ENCODE data around the gene PAX3. TPM values are rescaled to one million over a fixed set of nuclear protein-coding genes. Genes with fewer than 3 reads are reported as not detected.

Gene PAX3
- total and polyA plus RNA-seq, 2 experiments from 2014 or later = not detected

GRCh38 chr2:222304737-222305515 lies 6.1 kb upstream of the PAX3 start:
- H3K9me3 ChIP-seq (ENCODE audit: low read depth) = no peaks in the 10 kb centered on the region
- 10 to 13% methylated on average over 36 to 39 of the region's 39 CpGs for WGBS, 2 experiments (ENCODE audit: low coverage in 1 of 2, low lambda C conversion rate in 2 of 2, missing lambda C conversion rate in 2 of 2)
- H3K4me2 ChIP-seq (ENCODE audit: unreplicated experiment) = peak overlapping the region; percentile 81
- TF ChIP-seq EZH2phosphoT487 (IDR thresholded peaks at IDR 0.05; ENCODE audit: insufficient read depth, low read depth) (0 out of 2 replicates have a peak, but pooled peaks have one; percentile 52), EZH2 (IDR thresholded peaks at IDR 0.05; ENCODE audit: insufficient read depth, poor library complexity, severe bottlenecking) (peak; percentile 89)
- H3K27ac ChIP-seq = no peak overlapping the region
- no peaks in the 10 kb centered on the region for H3K4me1 ChIP-seq (ENCODE audit: insufficient read depth)
- H3K4me3 ChIP-seq = peak overlapping the region; percentile 16; the same call in 1 of the 2 replicates
- no peak for DNase-seq
- no peaks in the 10 kb centered on the region for H3K9me2 ChIP-seq (ENCODE audit: insufficient read depth)
- in situ Hi-C loops (cut with MboI) = no loop called here
- H3K79me2 ChIP-seq (ENCODE audit: insufficient read depth) = no peaks in the 10 kb centered on the region
- H2AFZ ChIP-seq = no peak overlapping the region
- H3K27me3 ChIP-seq (replicated peaks; ENCODE audit: insufficient read depth) = peaks cover 100% of the 10 kb centered on the region
- H3K9ac ChIP-seq = no peak overlapping the region
- H3K36me3 ChIP-seq (ENCODE audit: low read depth) = no peaks in the 10 kb centered on the region
- no peaks in the 10 kb centered on the region for H4K20me1 ChIP-seq (ENCODE audit: insufficient read depth)
- no peaks in the 10 kb centered on the region for H3F3A ChIP-seq (ENCODE audit: insufficient read depth)

- H3K4me2 ChIP-seq (ENCODE audit: unreplicated experiment) = no peak overlapping the region
- no peak overlapping the region for H3K27ac ChIP-seq
- peaks cover 100% of the 10 kb centered on the region for H3K27me3 ChIP-seq (replicated peaks; ENCODE audit: insufficient read depth)
- no peaks in the 10 kb centered on the region for H3F3A ChIP-seq (ENCODE audit: insufficient read depth)
- H3K9me3 ChIP-seq (ENCODE audit: low read depth) = no peaks in the 10 kb centered on the region
- H3K9ac ChIP-seq = no peak overlapping the region
- H2AFZ ChIP-seq = no peak overlapping the region
- no peaks in the 10 kb centered on the region for H3K79me2 ChIP-seq (ENCODE audit: insufficient read depth)
- WGBS, 2 experiments (ENCODE audit: low coverage in 1 of 2, low lambda C conversion rate in 2 of 2, missing lambda C conversion rate in 2 of 2) = 10 to 13% methylated on average over 36 to 38 of the region's 38 CpGs
- H3K4me3 ChIP-seq = no peak overlapping the region
- DNase-seq = no peak
- H3K9me2 ChIP-seq (ENCODE audit: insufficient read depth) = no peaks in the 10 kb centered on the region
- in situ Hi-C loops (cut with MboI) = no loop called here
- H3K4me1 ChIP-seq (ENCODE audit: insufficient read depth) = no peaks in the 10 kb centered on the region
- TF ChIP-seq EZH2phosphoT487 (IDR thresholded peaks at IDR 0.05; ENCODE audit: insufficient read depth, low read depth) (no peak; the same call in none of the 2 replicates), EZH2 (IDR thresholded peaks at IDR 0.05; ENCODE audit: insufficient read depth, poor library complexity, severe bottlenecking) (peak; percentile 17)
- H4K20me1 ChIP-seq (ENCODE audit: insufficient read depth) = no peaks in the 10 kb centered on the region
- H3K36me3 ChIP-seq (ENCODE audit: low read depth) = no peaks in the 10 kb centered on the region
Observed at GRCh38 chr2:222303828-222304736, 5.3 kb upstream of the PAX3 start.

- TF ChIP-seq EZH2 (IDR thresholded peaks at IDR 0.05; ENCODE audit: insufficient read depth, poor library complexity, severe bottlenecking) (peak; percentile 78), EZH2phosphoT487 (IDR thresholded peaks at IDR 0.05; ENCODE audit: insufficient read depth, low read depth) (no peak)
- H3K27me3 ChIP-seq (replicated peaks; ENCODE audit: insufficient read depth) = peaks cover 100% of the 10 kb centered on the region
- H3K9me2 ChIP-seq (ENCODE audit: insufficient read depth) = no peaks in the 10 kb centered on the region
- H3K4me2 ChIP-seq (ENCODE audit: unreplicated experiment) = no peak overlapping the region
- H2AFZ ChIP-seq = no peak overlapping the region
- no peaks in the 10 kb centered on the region for H3F3A ChIP-seq (ENCODE audit: insufficient read depth)
- H3K27ac ChIP-seq = no peak overlapping the region
- H3K4me1 ChIP-seq (ENCODE audit: insufficient read depth) = no peaks in the 10 kb centered on the region
- no peaks in the 10 kb centered on the region for H3K79me2 ChIP-seq (ENCODE audit: insufficient read depth)
- no peaks in the 10 kb centered on the region for H4K20me1 ChIP-seq (ENCODE audit: insufficient read depth)
- WGBS, 2 experiments (ENCODE audit: low coverage in 1 of 2, low lambda C conversion rate in 2 of 2, missing lambda C conversion rate in 2 of 2) = 17 to 18% methylated on average over 24 of the region's 24 CpGs
- no peak for DNase-seq
- no peaks in the 10 kb centered on the region for H3K36me3 ChIP-seq (ENCODE audit: low read depth)
- H3K4me3 ChIP-seq = no peak overlapping the region
- H3K9ac ChIP-seq = no peak overlapping the region
- no peaks in the 10 kb centered on the region for H3K9me3 ChIP-seq (ENCODE audit: low read depth)
- in situ Hi-C loops (cut with MboI) = no loop called here
Observed at GRCh38 chr2:222303045-222303827, 4.4 kb upstream of the PAX3 start.
